ENCODE data around the gene MRTFB. TPM values are rescaled to one million over a fixed set of nuclear protein-coding genes. Genes with fewer than 3 reads are reported as not detected.
A peak's percentile ranks its signal among the peaks of the same experiment; 100 is the strongest.

Gene MRTFB
- polyA plus RNA-seq, 3 donors from 2014 or later, result 2.1 to 3.6 (median 3.6) TPM

DNA sequence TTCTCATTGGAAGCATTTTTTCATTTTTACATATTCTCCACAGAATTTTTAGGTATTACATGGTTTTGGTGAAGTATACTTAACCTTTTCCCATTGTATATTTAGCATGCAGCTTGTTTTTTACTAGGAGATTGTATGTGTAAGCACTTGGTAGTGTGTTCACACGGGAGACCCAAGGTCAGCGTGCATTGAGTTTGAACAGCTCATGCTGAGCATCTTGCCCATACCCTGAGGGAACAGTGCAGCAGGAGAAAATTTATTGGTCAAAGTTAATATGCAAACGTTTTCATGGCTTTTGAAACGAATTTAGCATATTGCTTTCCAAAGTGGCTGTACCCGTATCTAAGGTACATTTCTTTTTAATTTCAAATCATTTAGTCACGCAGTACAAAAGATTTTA is 168.7 kb downstream of the MRTFB start:
- H3K36me3 Mint-ChIP-seq, result peaks cover 7 to 15% (median 11%) of the 10 kb centered on the region in 3 donors
- H3K4me1 Mint-ChIP-seq, result no peaks in the 10 kb centered on the region
- no peak overlapping the region for H3K4me3 Mint-ChIP-seq
- H3K9me3 Mint-ChIP-seq, result no peaks in the 10 kb centered on the region
- DNase-seq, result no peak
- no peaks in the 10 kb centered on the region for H3K27me3 Mint-ChIP-seq (ENCODE audit: low read depth in 3 of 3)
- H3K27ac Mint-ChIP-seq, result no peak overlapping the region

DNA sequence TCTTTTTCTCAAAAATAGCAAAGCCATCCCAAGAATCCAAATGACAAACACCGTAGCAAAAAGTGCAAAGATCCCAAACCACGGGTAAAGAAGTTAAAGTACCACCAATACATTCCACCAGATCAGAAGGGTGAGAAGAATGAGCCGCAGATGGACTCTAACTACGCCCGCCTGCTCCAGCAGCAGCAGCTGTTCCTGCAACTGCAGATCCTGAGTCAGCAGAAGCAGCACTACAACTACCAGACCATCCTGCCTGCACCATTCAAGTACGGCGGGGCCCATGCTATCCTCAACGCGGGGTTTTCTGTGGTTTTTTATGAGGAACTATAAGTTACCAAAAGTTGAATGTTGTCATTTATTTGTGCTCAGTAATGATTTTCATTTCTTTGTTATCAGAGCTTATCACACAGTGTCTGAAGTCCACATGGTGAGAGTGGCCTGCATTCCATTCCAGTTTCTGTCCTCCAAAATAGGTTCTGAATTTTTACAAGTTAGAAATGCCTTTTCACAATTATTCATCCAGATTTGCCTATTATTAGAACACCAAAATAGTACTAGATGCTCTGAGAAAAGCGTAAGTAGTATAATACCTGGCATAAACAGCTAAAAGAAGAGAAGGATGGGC is 169.2 kb downstream of the MRTFB start:
- DNase-seq, result no peak
- H3K27me3 Mint-ChIP-seq (ENCODE audit: low read depth in 3 of 3), result no peaks in the 10 kb centered on the region
- H3K4me3 Mint-ChIP-seq, result no peak overlapping the region
- no peak overlapping the region for H3K27ac Mint-ChIP-seq
- H3K4me1 Mint-ChIP-seq, result no peaks in the 10 kb centered on the region
- H3K9me3 Mint-ChIP-seq, result no peaks in the 10 kb centered on the region
- H3K36me3 Mint-ChIP-seq, result peaks cover 7 to 11% (median 11%) of the 10 kb centered on the region in 3 donors

DNA sequence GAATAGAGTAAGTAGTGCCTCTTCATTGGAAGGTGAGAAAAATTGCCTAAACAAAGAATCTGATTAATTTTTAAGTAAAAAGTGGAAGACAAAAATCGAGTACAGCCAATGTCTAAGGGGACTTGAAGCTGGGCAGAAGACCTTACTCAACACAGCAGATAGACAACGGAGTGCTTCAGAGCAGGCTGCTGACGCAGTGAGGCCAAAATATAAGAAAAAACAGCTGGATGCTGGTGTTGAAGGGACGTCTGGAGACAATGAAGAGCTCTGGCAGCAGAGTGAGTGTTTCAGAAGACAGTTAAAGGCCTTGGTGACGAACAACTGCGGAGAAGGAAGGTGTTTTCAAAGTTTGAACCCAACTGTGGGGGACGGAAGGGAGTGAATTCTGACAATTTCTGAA is 169.8 kb downstream of the MRTFB start:
- no peak for DNase-seq
- H3K4me1 Mint-ChIP-seq, result no peaks in the 10 kb centered on the region
- no peaks in the 10 kb centered on the region for H3K9me3 Mint-ChIP-seq
- no peaks in the 10 kb centered on the region for H3K27me3 Mint-ChIP-seq (ENCODE audit: low read depth in 3 of 3)
- peak overlapping the region in 1 of 6 donors; percentile 3 for H3K27ac Mint-ChIP-seq
- no peak overlapping the region for H3K4me3 Mint-ChIP-seq
- peaks cover 9 to 13% (median 11%) of the 10 kb centered on the region in 3 donors for H3K36me3 Mint-ChIP-seq

DNA sequence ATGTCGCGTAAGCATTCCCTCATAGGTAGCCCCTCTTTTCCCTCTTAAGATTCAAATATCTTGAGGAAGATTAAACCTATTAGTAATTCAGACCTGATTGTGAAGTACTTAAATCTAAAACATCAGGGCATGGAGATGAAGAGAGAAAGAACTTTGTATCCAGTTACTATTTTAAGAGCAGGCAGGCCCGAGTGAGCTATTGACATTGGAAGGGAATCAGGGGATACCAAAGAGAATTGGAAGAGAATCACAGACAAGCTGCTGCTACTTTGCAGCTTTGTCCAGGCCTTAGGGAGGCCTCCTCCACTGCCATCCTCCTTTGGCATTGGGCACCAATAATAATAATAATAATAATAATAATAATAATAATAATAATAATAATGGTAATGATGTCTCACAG is 170.5 kb downstream of the MRTFB start:
- H3K36me3 Mint-ChIP-seq, result peaks cover 15 to 16% (median 15%) of the 10 kb centered on the region in 3 donors
- no peaks in the 10 kb centered on the region for H3K27me3 Mint-ChIP-seq (ENCODE audit: low read depth in 3 of 3)
- no peaks in the 10 kb centered on the region for H3K9me3 Mint-ChIP-seq

DNA sequence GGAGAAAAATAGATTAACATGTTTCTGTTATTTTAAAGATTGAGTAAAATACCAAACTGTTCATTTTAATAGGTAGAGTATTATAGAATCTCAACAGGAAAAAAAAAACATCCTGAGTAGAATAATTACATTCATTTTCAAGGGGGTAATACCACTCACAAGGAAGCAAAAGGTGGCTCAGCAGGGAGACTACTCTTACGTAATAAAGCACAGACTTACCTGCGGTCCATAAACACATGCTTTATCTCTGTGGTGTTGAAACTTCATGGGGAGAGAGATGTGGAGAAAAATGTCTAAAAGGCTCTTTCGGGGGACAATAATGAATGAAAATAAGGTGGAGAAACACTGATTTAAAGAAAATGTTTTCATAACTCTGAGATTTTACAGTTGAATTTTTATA is 171.7 kb downstream of the MRTFB start:
- Mint-ChIP-seq H3K36me3 (peaks cover 18 to 21% (median 18%) of the 10 kb centered on the region in 3 donors), H3K4me1 (no peaks in the 10 kb centered on the region), H3K4me3 (no peak overlapping the region), H3K9me3 (no peaks in the 10 kb centered on the region), H3K27me3 (ENCODE audit: low read depth in 3 of 3) (no peaks in the 10 kb centered on the region), H3K27ac (no peak overlapping the region)
- DNase-seq, result no peak

More for the DNA sequence above, 170.5 kb downstream of the MRTFB start:
- Mint-ChIP-seq H3K4me1 (no peaks in the 10 kb centered on the region), H3K27ac (no peak overlapping the region), H3K4me3 (no peak overlapping the region)
- no peak for DNase-seq

DNA sequence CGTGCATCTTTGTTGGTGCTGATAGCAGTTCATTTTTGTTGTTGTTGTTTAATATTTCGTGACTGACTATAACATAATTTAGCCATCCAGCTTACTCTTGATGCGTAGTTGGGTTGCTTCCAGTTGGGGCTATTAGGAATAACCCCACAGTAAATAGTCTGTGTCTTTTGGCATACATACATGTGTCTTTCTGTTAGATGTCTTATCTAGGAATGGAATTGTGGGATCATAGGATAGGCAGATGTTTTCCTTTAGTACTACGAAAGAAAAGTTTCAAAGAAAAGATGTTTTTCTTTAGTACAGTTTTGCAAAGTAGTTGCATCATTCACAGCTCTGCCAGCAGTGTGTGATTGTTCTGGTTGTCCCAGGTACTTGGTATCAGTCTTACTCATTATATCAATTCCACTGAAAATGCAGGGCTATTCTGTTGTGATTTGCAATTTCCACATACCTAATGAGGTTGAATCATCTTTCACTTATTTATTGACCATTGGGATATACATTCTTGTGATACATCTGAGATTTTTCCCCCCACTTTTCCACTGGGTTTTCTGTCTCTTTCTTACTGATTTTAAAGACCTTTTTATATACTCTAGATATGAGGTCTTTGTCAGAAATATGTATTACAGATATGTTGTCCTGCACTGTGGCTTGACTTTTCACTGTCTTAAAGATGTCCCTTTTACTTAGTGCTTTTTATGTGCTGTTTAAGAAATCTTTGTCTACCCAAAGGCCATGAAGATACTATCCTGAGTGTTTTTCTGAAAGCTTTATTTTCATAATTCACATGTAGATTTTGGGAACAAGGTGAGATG is 173.3 kb downstream of the MRTFB start:
- Mint-ChIP-seq H3K27me3 (ENCODE audit: low read depth in 3 of 3) (no peaks in the 10 kb centered on the region), H3K36me3 (peaks cover 18 to 28% (median 20%) of the 10 kb centered on the region in 3 donors), H3K4me3 (no peak overlapping the region), H3K4me1 (no peaks in the 10 kb centered on the region), H3K27ac (no peak overlapping the region), H3K9me3 (no peaks in the 10 kb centered on the region)
- DNase-seq, result no peak

DNA sequence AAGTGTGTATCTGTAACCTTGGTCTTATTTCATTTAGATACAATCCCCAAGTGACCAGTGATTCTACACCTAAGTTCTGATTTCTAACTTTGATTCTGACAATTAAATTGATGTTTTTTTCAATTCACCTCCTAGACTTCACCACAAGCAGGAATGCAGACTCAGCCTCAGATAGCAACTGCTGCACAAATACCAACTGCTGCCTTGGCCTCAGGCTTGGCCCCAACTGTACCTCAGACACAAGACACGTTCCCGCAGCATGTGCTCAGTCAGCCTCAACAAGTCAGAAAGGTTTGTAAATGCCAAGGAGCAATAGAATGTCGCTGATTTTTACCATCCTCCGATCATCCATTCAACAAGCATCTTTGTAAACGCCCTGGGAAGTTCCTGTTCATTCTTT is 177.7 kb downstream of the MRTFB start:
- H3K9me3 Mint-ChIP-seq, result no peaks in the 10 kb centered on the region
- H3K4me1 Mint-ChIP-seq, result no peaks in the 10 kb centered on the region
- DNase-seq, result no peak
- H3K36me3 Mint-ChIP-seq, result peaks cover 17 to 45% (median 19%) of the 10 kb centered on the region in 3 donors
- H3K27me3 Mint-ChIP-seq (ENCODE audit: low read depth in 3 of 3), result no peaks in the 10 kb centered on the region
- H3K27ac Mint-ChIP-seq, result no peak overlapping the region
- H3K4me3 Mint-ChIP-seq, result no peak overlapping the region

DNA sequence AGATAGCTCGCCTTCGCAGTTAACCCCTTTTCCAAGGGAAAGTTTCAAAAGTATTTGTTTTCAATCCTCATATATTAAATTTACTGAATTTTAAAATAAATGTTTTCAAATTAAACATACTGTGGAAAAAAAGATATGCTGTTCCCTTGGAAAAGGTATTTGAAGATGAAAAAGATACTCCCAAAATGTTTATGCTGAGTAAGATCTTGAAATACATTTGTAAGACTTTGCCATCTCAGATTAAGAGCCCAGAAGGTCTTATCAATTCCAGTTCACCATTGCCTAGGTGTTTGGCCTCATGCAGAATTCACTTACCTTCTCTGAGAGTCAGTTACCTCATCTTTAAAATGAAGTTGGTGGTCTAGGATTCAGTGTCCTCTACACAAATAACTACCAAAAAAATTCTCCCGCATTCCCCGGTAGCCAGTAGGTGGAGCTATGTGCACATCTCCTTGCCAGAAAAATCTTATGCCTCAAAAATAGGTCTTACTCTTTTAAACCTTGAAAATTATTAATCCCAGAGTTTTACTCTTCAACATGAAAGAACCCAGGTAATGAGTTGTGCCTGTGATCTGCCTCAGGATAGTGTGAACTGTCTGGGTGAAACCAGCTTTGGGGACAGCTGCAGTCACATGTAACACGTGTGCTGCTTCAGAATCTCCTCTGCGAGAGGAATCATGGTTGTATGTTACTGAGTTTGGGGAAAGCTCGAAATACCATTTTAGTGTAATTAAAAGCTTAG is 178.3 kb downstream of the MRTFB start:
- Mint-ChIP-seq H3K4me3 (no peak overlapping the region), H3K36me3 (peaks cover 17 to 45% (median 19%) of the 10 kb centered on the region in 3 donors), H3K4me1 (no peaks in the 10 kb centered on the region), H3K9me3 (no peaks in the 10 kb centered on the region), H3K27ac (no peak overlapping the region), H3K27me3 (ENCODE audit: low read depth in 3 of 3) (no peaks in the 10 kb centered on the region)
- DNase-seq, result peak; percentile 31 to 37 (median 31)

DNA sequence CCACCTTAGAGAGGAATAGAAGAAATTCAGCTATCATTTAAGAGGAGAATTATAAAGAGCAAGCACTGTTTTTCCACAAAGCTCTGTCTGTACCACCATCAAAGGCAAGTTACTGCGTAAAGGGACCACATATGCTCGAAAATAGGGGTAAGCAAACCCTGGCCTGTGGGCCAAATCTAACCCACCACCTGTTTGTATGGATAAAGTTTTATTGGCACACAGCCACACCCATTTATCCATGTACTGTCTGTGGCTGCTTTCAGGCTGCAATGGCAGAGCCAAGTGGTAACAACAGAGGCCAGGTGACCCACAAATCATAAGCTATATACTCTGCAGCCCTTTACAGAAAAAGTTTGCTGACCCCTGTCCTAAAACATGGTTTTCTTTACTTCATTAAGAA is 180.3 kb downstream of the MRTFB start:
- peaks cover 0 to under 1% (median 0%) of the 10 kb centered on the region in 3 donors for H3K27me3 Mint-ChIP-seq (ENCODE audit: low read depth in 3 of 3)
- peaks cover 10 to 47% (median 21%) of the 10 kb centered on the region in 3 donors for H3K36me3 Mint-ChIP-seq
- no peaks in the 10 kb centered on the region for H3K4me1 Mint-ChIP-seq
- no peak overlapping the region for H3K27ac Mint-ChIP-seq
- DNase-seq, result no peak
- no peak overlapping the region for H3K4me3 Mint-ChIP-seq
- no peaks in the 10 kb centered on the region for H3K9me3 Mint-ChIP-seq

DNA sequence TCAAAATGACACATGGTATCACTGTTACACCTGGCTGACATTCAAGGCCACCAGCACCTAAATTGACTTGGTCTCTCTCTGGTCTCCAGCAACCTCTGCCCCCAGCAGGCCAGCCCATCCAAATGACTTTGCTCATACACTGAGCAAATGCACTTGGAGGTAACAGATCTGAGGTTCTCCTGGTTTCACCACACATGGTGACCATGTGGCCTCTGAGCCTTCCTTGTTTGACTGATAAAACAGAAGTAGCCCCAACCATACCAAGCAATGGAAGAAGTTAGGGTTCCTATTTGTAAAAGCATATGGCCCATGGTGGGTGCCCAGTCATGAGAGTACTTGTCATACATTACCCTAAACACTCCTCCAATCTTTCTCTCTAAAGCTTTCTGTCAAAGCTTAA is 181.7 kb downstream of the MRTFB start:
- Mint-ChIP-seq H3K9me3 (no peaks in the 10 kb centered on the region), H3K27me3 (ENCODE audit: low read depth in 3 of 3) (peaks cover 0 to 2% (median 0%) of the 10 kb centered on the region in 3 donors), H3K4me3 (no peak overlapping the region), H3K4me1 (no peaks in the 10 kb centered on the region), H3K27ac (no peak overlapping the region), H3K36me3 (peaks cover 6 to 39% (median 18%) of the 10 kb centered on the region in 3 donors)
- no peak for DNase-seq

DNA sequence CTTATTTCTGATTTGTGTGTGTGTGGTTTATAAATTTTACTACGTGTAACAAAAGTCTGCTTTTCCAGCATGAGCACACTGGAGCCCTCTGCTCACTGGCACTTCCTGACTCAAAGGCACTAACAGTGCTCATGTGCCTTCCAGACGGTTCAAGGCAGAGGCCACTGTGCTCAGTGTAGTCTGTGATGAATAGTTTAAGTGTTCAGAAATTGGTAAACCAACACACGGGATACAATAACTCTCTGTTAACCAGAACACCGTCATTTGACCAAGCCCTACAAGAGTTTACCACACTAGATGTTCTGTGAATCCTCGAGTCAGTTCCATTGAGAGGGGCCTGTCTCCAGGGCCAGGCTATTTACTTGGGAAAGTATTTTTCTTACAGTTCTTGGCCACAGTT is 191.9 kb downstream of the MRTFB start:
- no peak overlapping the region for H3K27ac Mint-ChIP-seq
- H3K27me3 Mint-ChIP-seq (ENCODE audit: low read depth in 3 of 3), result peaks cover 0 to 2% (median 0%) of the 10 kb centered on the region in 3 donors
- H3K4me3 Mint-ChIP-seq, result no peak overlapping the region
- DNase-seq, result no peak
- peaks cover 15 to 47% (median 28%) of the 10 kb centered on the region in 3 donors for H3K36me3 Mint-ChIP-seq
- H3K4me1 Mint-ChIP-seq, result no peaks in the 10 kb centered on the region
- no peaks in the 10 kb centered on the region for H3K9me3 Mint-ChIP-seq

DNA sequence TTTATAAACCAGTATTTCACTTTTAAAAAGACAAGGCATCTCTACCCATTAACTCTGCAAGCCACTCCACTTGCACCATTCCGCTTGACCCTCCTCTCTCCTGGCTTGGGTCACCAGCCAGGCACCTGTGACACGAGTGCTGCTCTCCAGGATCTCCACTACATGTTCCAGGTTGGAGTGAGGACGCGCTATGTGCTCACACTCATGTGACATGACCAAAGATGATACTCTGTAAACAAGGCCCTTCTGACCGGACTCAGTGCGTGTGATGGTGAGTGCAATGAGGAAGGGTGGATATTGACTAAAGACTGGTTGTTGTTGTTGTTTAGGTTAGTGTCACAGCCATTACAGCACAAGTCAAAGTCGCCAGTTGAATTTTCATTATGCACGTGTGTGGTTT is 192.7 kb downstream of the MRTFB start:
- no peak overlapping the region for H3K4me3 Mint-ChIP-seq
- peaks cover 0 to under 1% (median 0%) of the 10 kb centered on the region in 6 donors for H3K9me3 Mint-ChIP-seq
- peaks cover 0 to 2% (median 0%) of the 10 kb centered on the region in 3 donors for H3K27me3 Mint-ChIP-seq (ENCODE audit: low read depth in 3 of 3)
- DNase-seq, result no peak
- H3K36me3 Mint-ChIP-seq, result peaks cover 11 to 44% (median 28%) of the 10 kb centered on the region in 3 donors
- no peaks in the 10 kb centered on the region for H3K4me1 Mint-ChIP-seq
- H3K27ac Mint-ChIP-seq, result no peak overlapping the region

DNA sequence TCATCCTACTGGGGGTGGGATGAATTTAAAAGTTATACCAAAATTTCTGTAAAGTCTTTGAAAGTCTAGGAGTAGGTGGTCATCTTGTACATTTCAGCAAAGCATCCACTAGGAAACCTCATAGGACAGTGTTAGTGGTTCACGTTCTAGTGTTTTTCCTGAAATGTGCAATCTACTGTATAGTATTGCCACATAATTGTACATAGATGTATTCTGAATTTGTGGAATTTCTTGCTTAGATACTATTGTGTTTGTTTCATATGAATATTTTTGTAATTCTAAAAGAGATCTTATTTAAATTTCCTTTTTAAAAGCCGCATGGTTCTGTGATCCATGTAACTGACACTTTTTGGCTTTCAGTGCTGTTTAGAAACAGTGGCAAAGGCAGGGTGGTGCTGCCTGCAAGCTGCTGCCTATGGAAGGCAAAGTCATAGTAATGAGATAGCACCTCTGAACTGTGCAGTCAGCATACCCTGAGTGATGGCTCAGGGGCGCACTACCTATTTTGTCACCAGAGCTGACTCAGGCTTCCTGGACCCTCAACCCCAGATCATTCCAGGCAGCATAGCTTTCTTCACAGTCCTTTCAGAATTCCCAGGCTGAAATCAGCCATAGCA is 193.3 kb downstream of the MRTFB start:
- H3K4me3 Mint-ChIP-seq, result no peak overlapping the region
- H3K27ac Mint-ChIP-seq, result no peak overlapping the region
- H3K27me3 Mint-ChIP-seq (ENCODE audit: low read depth in 3 of 3), result peaks cover 0 to 2% (median 0%) of the 10 kb centered on the region in 3 donors
- no peak for DNase-seq
- peaks cover 17 to 51% (median 32%) of the 10 kb centered on the region in 3 donors for H3K36me3 Mint-ChIP-seq
- no peaks in the 10 kb centered on the region for H3K4me1 Mint-ChIP-seq
- H3K9me3 Mint-ChIP-seq, result peaks cover 0 to 7% (median 3%) of the 10 kb centered on the region in 6 donors
